Measurements from ENCODE around the gene PRKAG2. TPM values are rescaled to one million over a fixed set of nuclear protein-coding genes. Genes with fewer than 3 reads are reported as not detected.

Gene PRKAG2
- total and polyA plus RNA-seq, 4 donors = 3.6 to 25.1 (median 16.8) TPM

DNA sequence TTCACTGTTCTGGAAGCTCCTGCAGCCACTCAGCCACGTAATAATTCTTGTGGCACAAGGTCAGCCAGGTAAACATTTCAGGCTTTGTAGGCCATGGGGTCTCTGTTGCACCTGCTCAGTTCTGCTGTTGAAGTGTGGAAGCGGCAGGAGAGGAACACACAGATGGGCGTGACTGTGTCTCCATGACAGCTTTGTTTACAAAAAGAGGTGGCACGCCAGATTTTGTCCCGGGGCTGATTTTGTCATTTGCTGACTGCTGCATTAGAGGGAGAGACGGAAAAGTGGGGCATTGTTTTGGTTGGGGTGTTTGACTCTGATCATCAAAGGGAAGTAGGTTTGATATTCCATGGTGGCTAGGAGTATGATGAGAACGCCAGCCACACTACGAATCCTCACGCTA, 103.1 kb downstream of the PRKAG2 start:
- Histone ChIP-seq H3K4me3 (ENCODE audit: low read depth in 1 of 3, low read length in 3 of 3) (no peak overlapping the region), H3K9ac (ENCODE audit: low read depth in 1 of 2, low read length in 2 of 2) (no peak overlapping the region), H3K36me3 (ENCODE audit: control insufficient read depth in 4 of 4, insufficient read depth in 3 of 4, low read depth in 1 of 4, low read length in 3 of 4) (peaks cover 0 to 17% (median 6%) of the 10 kb centered on the region in 4 donors), H3K4me1 (ENCODE audit: control insufficient read depth in 4 of 4, insufficient read depth in 4 of 4, low read length in 3 of 4) (peaks cover 0 to 4% (median 1%) of the 10 kb centered on the region in 4 donors), H3K9me3 (ENCODE audit: control insufficient read depth in 4 of 4, low read length in 3 of 4) (no peaks in the 10 kb centered on the region), H3K27ac (ENCODE audit: low read depth in 1 of 2, low read length in 2 of 2) (no peak overlapping the region), H3K27me3 (ENCODE audit: control insufficient read depth in 4 of 4, insufficient read depth in 4 of 4, low read length in 3 of 4) (no peaks in the 10 kb centered on the region)
- DNase-seq (ENCODE audit: low spot score) = no peak
- WGBS = 69% methylated on average over 9 of the region's 9 CpGs
- TF ChIP-seq, protein P1, sequence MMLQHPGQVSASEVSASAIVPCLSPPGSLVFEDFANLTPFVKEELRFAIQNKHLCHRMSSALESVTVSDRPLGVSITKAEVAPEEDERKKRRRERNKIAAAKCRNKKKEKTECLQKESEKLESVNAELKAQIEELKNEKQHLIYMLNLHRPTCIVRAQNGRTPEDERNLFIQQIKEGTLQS (IDR thresholded peaks at IDR 0.05) = no peak
- TF ChIP-seq HNF4A (conservative IDR thresholded peaks at IDR 0.05) = no peak
- TF ChIP-seq JUND (IDR thresholded peaks at IDR 0.05) = no peak
- TF ChIP-seq GABPA (IDR thresholded peaks at IDR 0.05 in 1 of 2, conservative IDR thresholded peaks at IDR 0.05 in 1 of 2) = no peak
- TF ChIP-seq, protein P2, sequence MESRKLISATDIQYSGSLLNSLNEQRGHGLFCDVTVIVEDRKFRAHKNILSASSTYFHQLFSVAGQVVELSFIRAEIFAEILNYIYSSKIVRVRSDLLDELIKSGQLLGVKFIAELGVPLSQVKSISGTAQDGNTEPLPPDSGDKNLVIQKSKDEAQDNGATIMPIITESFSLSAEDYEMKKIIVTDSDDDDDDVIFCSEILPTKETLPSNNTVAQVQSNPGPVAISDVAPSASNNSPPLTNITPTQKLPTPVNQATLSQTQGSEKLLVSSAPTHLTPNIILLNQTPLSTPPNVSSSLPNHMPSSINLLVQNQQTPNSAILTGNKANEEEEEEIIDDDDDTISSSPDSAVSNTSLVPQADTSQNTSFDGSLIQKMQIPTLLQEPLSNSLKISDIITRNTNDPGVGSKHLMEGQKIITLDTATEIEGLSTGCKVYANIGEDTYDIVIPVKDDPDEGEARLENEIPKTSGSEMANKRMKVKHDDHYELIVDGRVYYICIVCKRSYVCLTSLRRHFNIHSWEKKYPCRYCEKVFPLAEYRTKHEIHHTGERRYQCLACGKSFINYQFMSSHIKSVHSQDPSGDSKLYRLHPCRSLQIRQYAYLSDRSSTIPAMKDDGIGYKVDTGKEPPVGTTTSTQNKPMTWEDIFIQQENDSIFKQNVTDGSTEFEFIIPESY (IDR thresholded peaks at IDR 0.05) = no peak
- TF ChIP-seq, protein P3, sequence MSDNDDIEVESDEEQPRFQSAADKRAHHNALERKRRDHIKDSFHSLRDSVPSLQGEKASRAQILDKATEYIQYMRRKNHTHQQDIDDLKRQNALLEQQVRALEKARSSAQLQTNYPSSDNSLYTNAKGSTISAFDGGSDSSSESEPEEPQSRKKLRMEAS (IDR thresholded peaks at IDR 0.05) = no peak
- TF ChIP-seq, protein P4, sequence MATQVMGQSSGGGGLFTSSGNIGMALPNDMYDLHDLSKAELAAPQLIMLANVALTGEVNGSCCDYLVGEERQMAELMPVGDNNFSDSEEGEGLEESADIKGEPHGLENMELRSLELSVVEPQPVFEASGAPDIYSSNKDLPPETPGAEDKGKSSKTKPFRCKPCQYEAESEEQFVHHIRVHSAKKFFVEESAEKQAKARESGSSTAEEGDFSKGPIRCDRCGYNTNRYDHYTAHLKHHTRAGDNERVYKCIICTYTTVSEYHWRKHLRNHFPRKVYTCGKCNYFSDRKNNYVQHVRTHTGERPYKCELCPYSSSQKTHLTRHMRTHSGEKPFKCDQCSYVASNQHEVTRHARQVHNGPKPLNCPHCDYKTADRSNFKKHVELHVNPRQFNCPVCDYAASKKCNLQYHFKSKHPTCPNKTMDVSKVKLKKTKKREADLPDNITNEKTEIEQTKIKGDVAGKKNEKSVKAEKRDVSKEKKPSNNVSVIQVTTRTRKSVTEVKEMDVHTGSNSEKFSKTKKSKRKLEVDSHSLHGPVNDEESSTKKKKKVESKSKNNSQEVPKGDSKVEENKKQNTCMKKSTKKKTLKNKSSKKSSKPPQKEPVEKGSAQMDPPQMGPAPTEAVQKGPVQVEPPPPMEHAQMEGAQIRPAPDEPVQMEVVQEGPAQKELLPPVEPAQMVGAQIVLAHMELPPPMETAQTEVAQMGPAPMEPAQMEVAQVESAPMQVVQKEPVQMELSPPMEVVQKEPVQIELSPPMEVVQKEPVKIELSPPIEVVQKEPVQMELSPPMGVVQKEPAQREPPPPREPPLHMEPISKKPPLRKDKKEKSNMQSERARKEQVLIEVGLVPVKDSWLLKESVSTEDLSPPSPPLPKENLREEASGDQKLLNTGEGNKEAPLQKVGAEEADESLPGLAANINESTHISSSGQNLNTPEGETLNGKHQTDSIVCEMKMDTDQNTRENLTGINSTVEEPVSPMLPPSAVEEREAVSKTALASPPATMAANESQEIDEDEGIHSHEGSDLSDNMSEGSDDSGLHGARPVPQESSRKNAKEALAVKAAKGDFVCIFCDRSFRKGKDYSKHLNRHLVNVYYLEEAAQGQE (IDR thresholded peaks at IDR 0.05) = no peak
- TF ChIP-seq SP1 (IDR thresholded peaks at IDR 0.05) = no peak
- TF ChIP-seq, protein P5, sequence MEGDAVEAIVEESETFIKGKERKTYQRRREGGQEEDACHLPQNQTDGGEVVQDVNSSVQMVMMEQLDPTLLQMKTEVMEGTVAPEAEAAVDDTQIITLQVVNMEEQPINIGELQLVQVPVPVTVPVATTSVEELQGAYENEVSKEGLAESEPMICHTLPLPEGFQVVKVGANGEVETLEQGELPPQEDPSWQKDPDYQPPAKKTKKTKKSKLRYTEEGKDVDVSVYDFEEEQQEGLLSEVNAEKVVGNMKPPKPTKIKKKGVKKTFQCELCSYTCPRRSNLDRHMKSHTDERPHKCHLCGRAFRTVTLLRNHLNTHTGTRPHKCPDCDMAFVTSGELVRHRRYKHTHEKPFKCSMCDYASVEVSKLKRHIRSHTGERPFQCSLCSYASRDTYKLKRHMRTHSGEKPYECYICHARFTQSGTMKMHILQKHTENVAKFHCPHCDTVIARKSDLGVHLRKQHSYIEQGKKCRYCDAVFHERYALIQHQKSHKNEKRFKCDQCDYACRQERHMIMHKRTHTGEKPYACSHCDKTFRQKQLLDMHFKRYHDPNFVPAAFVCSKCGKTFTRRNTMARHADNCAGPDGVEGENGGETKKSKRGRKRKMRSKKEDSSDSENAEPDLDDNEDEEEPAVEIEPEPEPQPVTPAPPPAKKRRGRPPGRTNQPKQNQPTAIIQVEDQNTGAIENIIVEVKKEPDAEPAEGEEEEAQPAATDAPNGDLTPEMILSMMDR (IDR thresholded peaks at IDR 0.05; ENCODE audit: low read depth, low read length, missing input control) = no peak

DNA sequence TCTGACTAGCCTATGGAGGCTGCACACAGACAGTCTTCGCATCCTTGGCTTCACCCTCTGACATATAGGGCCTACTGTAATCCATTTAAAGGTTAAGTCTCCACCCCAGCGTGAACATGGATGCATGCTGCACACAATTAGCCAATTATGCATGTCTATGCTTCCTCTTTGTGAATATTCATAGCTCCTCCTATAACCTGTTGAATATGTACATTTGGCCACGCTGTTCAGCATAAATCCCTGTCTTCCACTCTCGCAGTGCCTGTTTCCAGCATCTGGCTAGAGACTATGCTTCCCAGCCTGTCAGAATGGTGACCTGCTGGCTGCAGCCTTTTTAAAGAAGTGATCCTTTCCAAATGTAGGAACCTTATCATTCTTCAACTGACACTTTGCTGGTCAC, 106.7 kb downstream of the PRKAG2 start:
- H3K4me1 ChIP-seq (ENCODE audit: control insufficient read depth in 4 of 4, insufficient read depth in 4 of 4, low read length in 3 of 4) = peaks cover 0 to 5% (median 2%) of the 10 kb centered on the region in 4 donors
- peaks cover 0 to 20% (median 12%) of the 10 kb centered on the region in 4 donors for H3K36me3 ChIP-seq (ENCODE audit: control insufficient read depth in 4 of 4, insufficient read depth in 3 of 4, low read depth in 1 of 4, low read length in 3 of 4)
- no peak overlapping the region for H3K4me3 ChIP-seq (ENCODE audit: low read depth in 1 of 3, low read length in 3 of 3)
- WGBS = 97% methylated on average over 4 of the region's 4 CpGs
- no peak overlapping the region for H3K9ac ChIP-seq (ENCODE audit: low read depth in 1 of 2, low read length in 2 of 2)
- H3K27me3 ChIP-seq (ENCODE audit: control insufficient read depth in 4 of 4, insufficient read depth in 4 of 4, low read length in 3 of 4) = no peaks in the 10 kb centered on the region
- no peak for DNase-seq (ENCODE audit: low spot score)
- no peak overlapping the region for H3K27ac ChIP-seq (ENCODE audit: low read depth in 1 of 2, low read length in 2 of 2)
- no peaks in the 10 kb centered on the region for H3K9me3 ChIP-seq (ENCODE audit: control insufficient read depth in 4 of 4, low read length in 3 of 4)
- no peak for TF ChIP-seq EGR1 (IDR thresholded peaks at IDR 0.05; ENCODE audit: low read depth in 2 of 2)
- no peak for TF ChIP-seq SP1 (IDR thresholded peaks at IDR 0.05)
- no peak for TF ChIP-seq JUND (IDR thresholded peaks at IDR 0.05)
- TF ChIP-seq, protein P5 (IDR thresholded peaks at IDR 0.05; ENCODE audit: low read depth, low read length, missing input control) = no peak
- TF ChIP-seq NR2F2 (IDR thresholded peaks at IDR 0.05) = no peak
- no peak for TF ChIP-seq RAD21 (IDR thresholded peaks at IDR 0.05)
- TF ChIP-seq HNF4A (conservative IDR thresholded peaks at IDR 0.05) = no peak
- no peak for TF ChIP-seq HNF4G (IDR thresholded peaks at IDR 0.05)
- TF ChIP-seq, protein P1 (IDR thresholded peaks at IDR 0.05) = no peak
- no peak for TF ChIP-seq RXRA (IDR thresholded peaks at IDR 0.05)
- TF ChIP-seq TAF1 (conservative IDR thresholded peaks at IDR 0.05) = no peak
- TF ChIP-seq FOXA2 (IDR thresholded peaks at IDR 0.05) = no peak
- no peak for TF ChIP-seq GABPA (IDR thresholded peaks at IDR 0.05 in 1 of 2, conservative IDR thresholded peaks at IDR 0.05 in 1 of 2)
- TF ChIP-seq, protein P4 (IDR thresholded peaks at IDR 0.05) = no peak
- TF ChIP-seq, protein P3 (IDR thresholded peaks at IDR 0.05) = no peak
